Activated effector memory CD4-positive, alpha-beta T cell treated with anti-CD3 and anti-CD28 coated beads, Interleukin-2, amount 50 U/mL, for 16 hours (primary cell): ENCODE data around the gene STAT1.
"Not testable (repeated sequence)": the region's sequence is repeated elsewhere in the genome, so short reads cannot be mapped to it uniquely, and the experiment has no call there.

Experiments
- DNase-seq: peaks from one replicate; pipeline ENCODE4 v3.0.0-alpha.2; 2020

STAT1 gene

DNA sequence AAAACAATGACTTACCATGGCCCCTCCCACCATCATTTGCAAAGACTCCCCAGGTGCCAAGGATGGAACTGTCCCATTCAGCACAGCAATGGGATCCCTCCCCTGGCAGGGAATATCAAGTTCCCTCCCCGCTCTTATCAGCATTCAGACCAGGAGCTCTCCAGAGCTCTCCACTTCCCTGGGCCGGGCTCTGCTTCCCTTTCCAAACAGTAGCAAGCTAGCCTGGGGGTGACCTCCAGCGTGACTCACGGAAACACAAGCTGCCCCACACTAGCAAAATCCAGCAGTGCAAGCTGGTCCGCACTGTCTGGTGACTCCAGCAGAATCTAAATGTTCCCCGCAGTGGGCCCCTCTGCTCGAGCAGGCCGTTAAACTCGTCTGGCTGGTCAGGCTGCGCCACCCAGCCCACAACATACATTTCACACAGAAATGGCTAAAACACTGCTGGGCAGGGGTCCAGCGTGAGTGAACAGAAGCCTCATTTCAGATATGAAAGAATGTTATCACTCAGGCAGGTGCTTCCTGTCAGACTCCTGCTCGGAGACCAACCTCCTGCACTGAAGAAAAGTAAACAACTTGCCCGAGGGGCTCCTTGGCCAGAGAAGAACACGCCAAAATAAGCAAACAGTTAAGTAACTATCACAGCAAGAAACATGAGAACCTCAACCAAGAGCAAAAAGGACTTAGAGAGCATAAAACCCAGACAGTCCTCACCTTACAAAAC, 33.9 kb downstream of the STAT1 start:
- no peak for DNase-seq

DNA sequence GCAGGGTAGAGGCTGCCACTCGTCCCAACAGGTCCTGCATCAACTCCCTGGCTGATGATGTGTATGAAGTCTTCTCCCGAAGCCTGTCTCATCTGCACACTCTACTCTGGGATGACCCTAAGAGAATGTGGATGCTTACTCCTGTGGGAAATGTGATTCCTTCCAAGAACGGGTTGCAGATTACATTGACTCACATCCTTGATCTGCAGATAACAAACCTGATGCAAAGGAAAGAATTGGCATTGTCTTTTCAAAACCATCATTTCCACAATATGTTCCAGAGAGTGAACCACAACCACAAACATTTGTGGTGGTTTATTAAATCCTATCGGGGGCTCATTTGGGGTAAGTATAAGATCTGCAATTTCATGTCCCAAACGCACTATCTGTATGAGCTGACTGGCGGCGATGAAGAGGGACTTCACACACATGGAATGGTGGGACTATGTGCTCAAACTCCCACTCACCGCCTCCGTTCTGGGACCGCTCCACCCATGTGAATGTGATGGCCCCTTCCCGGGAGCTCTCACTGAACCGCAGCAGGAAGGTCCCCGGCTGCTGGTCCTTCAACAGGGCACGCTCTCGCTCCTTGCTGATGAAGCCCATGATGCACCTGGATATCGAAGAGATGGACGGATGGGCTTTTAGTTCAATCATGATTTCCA, 35.5 kb downstream of the STAT1 start:
- DNase-seq = no peak

DNA sequence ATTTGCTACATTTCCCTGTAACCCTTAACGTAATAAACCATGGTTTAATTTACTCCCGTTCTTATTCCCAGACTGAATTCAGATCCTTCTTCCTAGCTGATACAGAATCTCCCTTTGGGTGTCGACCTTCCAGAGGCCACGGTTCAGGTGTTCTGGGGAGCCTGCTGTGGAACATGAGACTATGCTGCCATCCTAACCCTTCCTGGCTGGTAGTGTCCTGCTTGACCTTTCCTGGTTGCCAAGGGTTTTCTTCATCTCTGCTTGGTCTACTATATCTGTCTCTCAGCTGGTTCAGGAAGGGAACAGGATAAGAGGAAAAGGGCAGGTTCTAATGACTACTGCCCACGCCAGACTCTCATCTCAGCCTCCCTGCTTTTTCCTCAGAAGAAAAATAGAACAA, 36.5 kb downstream of the STAT1 start:
- DNase-seq = no peak

DNA sequence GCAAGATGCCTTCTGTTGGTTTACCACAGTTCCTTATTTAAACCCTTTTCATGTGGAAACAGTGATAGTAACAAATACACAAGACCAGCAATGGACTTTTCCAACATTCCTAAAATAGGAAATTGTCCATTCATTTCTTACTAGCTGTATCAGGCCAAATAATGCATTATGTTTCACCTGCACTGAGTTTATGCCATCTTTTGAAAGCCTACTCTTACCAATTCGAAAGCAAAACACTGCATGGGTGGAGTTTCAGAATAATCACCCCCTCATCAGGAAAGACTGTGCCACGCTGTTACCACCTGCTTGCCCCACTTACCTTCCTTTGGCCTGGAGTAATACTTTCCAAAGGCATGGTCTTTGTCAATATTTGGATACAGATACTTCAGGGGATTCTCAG, 37.5 kb downstream of the STAT1 start:
- DNase-seq = no peak

DNA sequence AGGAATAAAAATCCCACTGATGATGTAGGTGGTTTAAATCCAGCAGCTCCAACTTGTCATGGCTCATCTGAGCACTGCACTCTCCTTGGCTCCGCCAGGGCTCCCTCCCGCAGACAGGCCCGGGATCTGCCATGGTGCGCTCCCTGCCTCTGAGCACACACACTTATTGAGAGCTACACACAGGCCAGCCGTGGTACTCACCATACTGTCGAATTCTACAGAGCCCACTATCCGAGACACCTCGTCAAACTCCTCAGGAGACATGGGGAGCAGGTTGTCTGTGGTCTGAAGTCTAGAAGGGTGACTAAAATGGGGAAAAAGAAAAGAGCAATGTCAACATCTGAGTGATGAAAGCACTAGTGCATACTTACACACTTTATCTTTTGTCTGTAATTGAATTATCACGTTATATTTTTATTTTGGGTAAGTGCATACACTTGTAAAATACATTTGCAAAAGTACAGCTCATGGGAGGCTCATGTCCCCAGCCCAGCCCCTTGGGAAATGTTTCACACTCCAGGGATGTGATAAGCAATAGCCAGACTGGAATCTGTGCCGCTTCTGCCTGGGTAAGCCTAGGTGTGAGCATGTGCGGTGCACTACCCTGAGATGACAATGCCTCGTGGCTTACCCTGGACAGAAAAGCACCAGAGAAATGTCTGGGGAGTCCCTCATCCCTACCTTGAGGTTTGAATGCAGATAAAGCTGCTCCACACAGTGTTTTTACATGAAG, 39.2 kb downstream of the STAT1 start:
- no peak for DNase-seq

DNA sequence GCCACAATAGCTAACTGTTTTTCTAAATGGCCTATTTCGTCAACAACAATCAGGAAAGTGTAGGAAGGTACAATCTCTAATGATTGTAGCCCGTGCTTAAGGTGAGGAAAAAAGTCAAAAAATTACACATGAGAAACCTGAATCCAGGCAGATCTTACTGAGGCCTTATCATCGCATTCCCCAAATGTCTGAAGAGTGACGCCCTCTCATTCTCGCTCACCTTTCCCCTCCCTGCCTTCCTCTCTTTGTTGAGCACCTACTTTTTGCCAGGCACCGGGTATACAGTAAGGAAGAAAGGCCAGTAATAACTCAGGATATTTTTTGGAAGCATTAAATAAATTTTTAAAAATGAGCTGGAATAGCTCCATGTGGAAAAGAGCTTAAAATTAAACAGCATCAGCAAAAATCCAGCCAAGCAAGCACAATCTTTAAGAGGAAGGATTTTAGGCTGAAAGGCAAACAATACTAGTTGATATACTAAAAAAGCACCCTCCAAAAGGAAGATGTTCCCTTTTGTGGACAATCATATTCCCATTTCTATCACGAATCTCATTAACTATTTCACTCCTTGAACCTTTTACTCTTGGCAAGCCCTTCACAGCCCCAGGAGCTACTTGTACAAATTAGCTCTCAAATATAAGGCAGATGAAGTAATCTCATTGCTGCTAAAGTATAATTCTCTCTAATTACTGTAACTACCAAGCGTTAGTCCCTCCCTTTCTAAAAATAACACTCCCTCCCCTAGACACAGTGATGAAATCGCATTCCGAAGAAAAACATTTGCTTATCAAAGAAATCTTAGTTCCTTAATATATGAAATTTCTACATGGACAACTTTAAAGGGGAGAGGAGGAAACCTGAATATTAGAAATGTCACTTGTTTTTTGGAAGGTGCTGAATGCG, 40.0 kb downstream of the STAT1 start:
- no peak for DNase-seq

DNA sequence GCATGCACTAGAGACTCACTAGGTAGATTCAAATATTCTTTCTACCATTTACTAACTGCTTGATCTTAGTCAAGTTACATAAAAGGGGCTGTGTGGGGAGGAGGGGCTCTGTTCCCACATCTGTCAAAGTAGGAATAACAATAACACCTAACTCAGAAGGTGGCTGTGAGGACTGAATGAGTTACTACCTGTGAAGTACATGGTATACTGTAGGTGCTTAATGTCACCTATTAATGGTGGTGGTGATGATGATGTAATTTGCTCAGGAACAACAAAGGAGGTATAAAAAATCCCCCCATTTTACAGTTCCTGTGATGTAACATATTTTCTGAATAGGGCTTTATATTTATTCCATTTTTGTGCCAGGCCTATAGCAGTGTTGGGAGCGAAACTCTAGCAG, 40.7 kb downstream of the STAT1 start:
- DNase-seq = no peak

DNA sequence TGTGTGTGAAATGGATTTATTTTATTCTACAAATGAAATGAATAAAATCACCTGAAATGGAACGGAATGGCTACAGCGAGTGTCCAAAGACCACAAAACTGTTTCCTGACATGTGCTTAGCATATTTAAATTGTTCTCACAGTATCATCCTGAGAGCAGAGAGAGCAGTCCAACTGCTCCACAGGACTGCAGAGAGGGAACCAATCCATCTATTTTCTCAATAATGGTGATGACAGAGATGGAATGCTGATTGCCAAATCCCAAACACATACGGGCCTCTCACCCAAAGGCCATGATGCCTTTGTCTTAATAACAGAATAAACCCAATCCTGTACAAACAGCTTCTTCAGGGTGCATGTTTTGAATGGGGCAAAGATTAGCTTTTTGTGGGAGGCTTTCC, 41.1 kb downstream of the STAT1 start:
- no peak for DNase-seq

DNA sequence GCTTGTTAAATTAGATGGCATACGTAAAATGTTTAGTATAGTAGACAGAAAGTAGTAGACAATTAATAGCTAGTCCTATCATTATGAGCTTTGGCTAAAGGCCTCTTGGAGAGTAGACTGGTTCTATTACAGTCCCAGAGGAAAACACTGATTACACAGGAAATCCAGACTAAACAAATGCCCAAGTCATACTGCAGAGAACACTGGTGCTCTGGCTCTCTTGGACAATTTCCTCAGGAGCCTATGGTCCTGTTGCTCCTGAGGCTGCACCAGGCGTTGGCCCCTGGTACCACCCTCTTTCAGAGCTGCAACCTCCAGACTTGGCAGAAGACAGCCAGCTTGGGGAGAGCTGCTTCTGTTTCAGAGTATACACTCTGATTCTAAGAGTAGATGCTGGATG, 41.8 kb downstream of the STAT1 start:
- no peak for DNase-seq

DNA sequence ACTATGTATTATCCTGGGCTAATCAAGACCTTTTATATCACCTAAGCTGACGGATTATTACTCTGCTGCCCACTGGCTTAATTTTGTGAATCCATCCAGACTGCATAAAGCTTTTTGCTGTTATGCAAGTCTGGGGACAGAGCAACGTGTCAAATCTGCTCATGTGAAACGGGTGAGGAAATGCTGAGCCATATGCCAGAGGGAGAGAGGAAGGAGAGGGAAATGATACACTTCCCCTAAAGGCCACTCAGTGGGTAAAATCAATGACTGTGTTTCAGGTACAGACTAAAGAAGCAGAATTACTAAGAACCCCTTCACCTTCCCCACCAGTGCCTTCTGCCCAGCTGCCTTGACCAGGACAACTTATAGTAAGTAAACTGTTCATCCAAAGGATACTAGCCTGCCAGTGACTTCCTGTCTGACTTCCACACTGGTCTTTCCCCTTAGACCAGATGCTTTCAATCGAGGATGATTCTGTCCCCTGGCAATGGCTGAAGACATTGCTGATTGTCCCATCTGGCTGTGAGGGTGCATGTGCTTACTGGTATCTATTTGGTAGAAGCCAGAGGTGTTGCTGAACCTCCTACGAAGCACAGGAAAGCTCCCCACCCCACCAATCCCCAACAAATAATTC, 43.0 kb downstream of the STAT1 start:
- DNase-seq = no peak

DNA sequence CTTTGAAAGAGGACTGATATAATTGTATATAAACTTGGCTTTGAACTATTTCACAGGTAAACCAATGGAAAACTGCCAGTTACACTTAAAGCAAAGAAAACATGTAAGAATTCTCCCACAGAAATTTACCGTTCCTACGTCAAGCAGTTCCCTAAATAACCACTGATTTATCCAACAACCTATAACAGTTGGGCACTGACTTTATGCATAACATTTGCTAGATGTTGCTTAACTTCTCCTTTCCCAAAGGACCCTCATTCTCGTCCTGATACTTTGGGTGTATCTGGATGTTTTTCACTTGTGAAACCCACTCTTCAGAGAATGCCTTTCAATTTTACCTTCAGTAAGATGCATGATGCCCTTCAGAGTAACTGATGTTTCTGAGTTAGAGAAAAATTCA, 43.8 kb downstream of the STAT1 start:
- DNase-seq = no peak

DNA sequence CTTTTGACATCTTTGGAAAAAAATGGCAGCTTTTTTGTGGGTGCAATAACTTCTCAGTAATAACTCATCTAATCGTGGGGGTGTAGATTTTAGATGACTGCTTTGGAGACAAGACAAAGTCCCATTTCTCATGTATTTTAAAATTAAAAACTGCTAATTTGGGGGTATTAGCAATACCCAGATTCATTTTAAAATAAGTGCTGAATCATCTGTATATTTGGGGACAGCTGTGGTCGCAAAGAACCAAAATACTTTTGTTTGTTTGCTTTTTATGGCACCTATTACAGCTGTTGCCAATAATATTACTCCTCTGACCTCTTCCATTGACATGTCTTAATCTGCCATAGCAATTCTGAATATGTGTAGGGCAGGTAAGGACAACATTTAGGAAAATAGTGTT, 45.4 kb downstream of the STAT1 start:
- DNase-seq = no peak

DNA sequence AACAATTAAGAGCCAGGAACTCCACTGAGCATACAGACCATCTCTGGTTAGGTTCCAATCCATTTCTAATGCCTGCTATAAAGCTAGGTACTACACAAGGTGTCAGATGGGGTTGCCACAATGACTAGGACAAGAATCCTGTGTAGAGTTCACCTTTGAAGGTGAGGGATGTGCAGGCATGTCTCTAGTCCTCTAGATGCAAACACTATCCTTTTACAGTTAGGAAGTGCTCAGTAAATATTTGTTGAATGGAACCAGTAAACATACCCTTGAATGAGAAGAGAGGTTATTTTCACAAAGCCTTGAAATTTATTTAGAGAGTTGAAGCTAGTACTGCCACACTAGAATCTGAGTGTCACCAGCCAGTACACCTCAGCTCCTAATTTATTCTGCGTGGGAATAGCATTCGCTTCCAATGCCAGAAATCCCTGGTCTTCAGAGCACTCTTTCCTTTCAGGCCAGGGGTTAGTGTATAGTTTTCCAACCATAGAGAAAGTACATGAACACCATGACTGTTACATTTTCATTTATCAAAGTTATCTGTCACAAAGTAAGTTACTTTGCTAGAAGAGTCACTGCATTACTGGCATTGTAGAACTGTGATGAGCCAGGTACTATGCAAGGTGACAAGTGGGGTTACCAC, 48.3 kb downstream of the STAT1 start:
- DNase-seq = no peak

DNA sequence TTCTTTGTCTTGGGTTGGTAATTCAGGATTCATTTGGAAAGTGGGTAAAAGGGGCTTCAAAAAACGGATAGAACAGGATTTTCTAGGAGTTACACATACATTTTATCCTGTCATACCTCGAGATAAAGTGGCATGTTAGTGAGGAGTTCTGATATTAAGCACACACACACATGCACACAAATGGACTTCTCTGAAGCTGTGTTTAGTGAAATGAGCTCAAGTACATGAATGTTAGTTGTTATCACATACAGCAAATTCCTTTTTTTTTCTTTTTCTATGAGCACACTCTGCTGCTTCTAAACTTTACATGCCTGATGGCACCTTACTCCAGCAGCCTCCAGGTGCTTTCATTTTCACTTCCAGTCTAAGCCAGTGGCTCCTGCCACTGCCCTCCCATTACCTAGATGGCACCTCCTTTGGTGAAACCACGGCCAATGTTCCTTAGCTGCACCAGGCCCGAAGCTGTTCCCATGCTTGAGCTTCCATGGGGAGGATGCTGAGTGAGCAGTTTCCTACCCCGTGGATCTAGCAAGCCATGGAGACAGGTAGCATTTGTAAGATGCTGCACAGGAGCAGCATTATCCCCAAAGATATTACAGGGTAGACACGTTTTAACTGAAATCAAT, 49.7 kb downstream of the STAT1 start:
- no peak for DNase-seq

DNA sequence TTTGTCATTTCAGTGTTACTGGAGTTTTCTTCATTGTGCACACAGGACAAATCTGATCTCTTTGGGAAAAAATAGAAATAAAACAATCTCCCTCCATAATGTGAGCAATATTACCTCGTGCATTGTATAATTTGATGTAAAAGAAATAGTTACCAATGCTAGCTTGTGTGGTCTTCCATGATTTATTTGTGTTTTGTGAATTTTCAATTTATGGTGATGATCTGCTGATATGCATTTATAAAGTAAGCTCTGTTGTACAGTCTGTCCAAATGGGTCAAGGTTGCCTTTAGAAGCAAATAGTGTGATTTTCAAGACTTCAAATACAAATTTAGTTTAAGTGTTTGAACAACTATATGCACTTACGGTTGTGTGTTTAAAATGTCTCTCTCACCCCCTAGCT, 50.9 kb downstream of the STAT1 start:
- DNase-seq = no peak

DNA sequence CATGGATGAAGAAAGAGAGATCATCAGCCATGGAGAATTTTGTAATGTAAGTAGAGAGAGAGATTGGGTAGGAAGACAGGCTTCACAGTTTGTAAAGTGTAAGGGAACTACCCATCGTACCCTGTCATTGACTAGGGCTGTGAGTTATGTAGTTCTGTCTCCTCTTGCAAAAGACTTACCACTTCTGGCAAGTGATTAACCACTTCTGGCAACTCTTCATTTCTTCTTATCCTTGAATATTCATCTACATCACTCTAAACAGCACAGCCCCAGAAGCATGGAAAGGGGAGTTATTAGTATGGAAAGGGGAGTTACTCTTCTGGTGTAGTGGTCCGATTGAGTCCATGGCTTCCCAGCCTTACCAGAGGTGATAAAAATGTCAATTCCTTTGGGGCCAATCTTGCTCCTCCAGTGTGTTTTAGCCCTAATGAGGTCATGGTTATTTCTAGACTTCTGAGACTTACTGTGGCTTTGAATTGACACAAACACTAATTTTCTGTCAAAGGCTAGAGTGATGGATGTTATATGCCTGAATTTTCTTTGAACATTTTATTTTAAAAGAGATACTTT, 52.0 kb downstream of the STAT1 start:
- DNase-seq = no peak

DNA sequence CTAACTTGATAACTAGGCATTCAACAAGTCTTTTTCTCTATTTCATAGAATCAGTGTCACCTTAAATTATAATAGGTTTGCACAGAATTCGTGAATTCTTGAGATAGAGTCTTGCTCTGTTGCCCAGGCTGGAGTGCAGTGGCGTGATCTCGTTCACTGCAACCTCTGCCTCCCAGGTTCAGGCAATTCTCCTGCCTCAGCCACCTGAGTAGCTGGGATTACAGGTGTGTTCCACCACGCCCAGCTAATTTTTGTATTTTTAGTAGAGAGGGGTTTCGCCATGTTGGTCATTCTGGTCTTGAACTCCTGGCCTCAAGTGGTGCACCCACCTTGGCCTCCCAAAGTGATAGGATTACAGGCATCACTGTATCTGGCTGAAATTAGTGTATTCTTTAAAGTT, 52.9 kb downstream of the STAT1 start:
- DNase-seq = not testable (repeated sequence)

DNA sequence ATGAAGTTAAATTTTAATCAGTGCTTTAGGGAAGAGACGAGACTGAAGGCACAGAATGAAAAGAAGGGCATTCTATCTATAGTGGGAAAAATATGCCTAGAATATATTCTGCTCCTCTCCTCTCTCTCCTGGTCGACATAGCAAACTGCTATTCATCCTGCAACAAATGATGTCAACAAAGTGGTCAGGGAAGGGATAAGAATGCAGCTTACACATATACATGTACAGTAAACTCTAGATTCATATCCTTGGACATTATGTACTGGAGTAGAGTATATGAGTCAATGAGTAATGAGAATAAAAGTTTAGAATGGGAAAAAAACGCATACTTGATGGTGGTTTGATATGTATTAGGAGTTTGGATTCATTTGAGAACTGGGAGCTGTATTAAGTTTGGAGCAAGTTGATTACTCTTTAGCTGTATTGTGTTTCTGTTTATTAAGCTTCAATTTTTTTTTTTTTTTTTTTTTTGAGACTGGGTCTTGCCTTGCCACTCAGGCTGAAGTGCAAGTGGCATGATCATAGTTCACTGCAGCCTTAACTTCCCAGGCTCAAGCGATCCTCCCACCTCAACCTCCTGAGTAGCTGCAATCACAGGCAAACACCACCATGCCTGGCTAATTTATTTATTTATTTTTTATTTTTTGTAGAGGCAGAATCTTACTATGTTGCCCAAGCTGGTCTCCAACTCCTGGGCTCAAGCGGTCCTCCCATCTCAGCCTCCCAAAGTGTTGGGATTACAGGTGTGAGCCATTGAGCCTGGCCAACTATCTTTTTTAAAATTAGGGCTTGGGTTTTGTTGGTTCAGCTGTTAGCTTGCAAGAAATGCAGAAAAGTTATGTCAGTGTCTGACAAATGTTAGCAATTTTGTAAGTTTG, 53.8 kb downstream of the STAT1 start:
- DNase-seq = no peak

DNA sequence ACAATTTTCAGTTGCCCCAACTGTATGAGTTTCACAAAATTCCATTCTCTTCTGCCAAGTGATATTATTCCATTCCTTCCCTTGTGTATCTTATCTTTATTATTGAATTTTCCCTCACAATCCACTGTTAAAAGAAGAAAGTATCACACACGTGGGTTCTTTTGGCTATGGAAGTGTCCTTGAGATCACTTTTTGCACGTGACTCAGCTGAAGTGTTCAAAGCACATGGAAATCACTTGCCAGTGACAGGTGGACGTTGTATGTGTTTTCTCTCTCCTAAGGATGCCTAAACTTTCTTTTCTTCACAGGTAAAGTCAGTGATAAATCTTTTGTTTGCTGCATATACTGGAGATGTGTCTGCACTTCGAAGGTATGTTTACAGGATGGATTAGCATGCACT, 60.7 kb downstream of the STAT1 start:
- DNase-seq = no peak

DNA sequence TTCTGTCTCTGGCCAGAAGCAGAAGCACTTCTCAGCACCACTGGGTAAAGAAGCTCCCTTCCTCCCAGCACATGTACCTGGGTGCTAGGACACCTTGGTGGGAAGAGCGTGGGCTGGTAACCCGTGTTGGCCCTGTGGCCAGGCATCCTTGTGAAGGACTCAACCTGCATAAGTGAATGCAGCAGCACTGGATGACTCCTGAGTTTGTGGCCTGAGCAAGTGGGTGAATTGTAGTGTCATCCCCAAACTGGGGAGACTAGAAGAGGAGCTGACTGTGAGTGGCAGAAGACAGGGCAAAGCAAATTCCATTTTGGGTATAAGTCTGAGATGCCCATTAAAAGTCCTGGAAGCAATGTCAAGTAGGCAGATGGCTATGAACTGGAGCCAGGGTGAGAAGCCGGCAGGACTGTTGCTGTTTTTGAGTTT, 63.4 kb downstream of the STAT1 start:
- no peak for DNase-seq
